ENCODE measurements around the gene PDE6D.
"Not testable (repeated sequence)": the region's sequence is repeated elsewhere in the genome, so short reads cannot be mapped to it uniquely, and the experiment has no call there.

PDE6D gene

DNA sequence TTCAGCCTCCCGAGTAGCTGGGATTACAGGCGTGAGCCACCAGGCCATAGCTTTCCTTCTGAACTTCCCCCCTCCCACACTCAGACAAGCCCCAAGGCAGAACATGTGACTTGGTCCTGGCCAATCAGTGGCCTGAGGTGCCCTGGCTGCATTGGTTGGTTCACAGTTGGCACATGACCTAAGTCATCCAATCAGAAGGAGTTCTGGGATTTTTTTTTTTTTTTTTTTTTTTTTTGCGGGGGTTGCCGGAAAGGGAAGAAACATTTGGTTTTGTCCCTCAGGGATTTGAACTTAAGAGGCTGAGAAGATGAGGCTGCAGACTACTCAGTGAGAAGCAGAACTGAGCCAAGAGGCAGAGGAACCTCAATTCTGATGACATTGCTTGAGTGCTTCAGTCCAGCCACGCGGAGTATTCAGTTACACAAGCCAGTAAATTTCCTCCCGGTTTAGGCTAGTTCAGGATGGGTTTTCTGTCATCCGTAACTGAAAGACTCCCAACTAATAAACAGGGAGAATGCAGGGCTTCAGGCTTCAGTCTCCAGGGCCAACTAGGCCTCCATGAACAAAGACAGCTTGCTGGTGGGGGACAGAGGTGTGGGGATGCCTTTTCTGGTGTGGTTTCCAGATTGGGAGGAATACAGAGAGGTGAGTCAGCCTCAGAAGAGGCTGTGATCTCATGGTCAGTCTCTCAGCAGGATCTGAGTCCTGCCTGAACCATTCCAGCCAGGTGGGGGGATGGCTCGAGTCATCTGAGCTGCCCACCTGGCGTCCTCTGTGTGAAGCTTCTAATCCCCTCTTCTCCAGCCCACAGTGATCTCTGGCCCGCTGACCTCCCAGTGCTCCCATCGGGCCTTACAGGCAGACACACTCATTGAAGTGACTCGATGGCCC lies 63.6 kb downstream of the PDE6D start:
- DNase-seq, result peak; percentile 61

DNA sequence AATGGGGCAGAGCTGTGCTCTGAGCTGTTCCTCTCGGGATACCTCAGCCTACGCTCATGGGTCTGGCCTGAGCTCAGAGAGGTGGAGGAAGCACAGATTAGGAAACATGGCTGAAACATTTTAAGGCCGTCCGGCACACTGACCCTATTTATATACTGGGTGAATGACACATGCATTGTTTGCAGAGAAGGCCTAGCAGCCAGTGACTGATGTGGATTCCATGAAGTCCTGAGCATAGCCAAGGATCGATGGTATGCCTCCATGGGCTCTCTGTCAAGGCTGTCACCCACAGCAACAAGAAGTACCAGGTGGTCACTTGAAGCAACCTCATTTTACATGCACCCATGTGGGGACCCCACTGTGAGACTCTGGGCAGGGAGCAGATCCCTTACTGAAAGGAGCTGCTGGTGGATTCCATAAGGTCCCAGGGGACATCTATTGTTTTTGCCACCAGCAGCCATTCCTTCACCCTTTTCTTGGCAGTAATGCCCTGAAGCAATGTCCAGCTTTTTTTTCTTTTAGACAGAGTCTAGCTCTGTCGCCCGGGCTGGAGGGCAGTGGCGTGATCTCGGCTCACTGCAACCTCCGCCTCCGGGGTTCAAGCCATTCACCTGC lies 64.3 kb downstream of the PDE6D start:
- no peak for DNase-seq

DNA sequence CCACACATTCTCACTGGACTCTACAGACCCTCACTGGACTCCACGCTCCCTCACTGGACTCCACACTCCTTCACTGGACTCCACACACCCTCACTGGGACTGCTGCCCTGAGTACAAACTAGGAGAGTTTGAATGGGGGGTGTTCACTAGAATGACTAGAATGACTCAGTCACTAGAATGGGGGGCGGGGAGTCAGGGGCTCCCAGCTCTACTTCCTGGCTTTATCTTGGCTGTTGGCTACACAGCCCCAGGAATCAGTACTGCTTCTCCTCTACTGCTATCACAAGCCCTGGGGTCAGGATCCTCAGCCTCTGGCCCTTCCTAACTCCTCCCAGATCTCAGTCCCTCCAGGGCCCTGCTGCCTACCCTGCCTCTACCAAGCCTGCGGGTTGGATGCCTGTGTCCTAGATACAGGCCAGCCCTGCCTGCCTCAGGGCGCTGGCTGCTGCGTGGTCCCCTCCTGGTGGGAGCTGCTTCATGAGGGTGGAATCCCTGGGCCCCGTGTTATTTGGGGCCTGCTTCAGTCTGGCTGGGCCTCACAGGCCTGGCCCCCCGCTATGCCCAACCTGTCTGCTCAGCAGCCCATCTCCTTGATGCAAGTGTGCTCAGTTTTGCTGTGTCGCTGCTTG lies 65.0 kb downstream of the PDE6D start:
- DNase-seq, result no peak

DNA sequence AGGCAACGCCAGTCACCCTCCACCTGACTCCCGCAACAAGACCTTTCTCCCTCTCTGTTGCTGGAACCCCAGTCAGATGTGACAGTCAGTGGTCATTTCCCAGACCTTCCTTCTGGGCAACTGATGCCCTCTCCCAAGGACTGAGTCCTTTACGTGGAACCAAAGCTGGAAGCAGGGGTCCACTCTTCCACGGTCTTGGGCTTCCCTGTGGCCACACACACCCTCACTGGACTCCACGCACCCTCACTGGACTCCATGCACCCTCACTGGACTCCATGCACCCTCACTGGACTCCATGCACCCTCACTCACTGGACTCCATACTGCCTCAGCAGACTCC lies 65.6 kb downstream of the PDE6D start:
- DNase-seq, result no peak

DNA sequence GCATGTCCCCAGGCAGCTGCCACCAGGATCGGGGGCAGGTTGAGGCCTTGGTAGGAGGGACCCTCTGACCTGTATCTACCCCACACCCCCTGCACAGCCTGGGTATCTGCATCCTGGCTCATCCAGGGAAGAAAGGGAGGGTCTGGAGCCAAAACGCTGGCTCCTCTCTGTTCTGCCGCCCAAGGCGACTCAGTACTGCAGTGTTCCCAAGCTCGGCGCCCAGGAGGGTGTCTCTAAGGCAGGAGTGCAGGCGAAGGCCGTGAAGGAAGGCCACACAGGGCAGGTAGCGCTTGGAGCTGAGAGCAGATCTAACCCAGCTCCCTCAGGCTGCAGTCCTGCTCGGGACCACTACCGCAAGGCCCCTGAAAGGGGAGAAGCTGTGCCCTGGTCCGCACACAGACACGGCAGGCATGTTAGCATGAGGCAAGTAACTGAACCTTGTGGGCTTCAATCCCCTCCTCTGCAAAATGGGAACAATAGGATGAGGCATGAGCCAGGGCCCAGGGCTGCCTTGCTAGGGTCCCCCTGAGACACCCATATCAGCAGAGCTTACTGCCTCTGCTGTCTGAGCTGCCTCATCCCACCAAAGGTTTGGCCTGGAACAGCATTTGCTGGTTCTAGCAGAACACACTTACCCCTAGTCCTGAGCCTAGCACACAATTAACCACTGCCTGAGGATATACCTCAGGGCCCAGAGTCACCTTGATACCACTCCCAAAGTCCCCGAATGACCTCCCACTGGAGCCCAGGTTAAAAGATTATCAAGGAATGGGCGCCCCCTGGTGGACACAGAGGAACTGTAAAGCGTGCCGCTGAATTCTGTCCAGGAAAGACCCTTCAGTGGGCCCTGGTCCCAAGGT lies 66.2 kb downstream of the PDE6D start:
- DNase-seq, result peak; percentile 97

DNA sequence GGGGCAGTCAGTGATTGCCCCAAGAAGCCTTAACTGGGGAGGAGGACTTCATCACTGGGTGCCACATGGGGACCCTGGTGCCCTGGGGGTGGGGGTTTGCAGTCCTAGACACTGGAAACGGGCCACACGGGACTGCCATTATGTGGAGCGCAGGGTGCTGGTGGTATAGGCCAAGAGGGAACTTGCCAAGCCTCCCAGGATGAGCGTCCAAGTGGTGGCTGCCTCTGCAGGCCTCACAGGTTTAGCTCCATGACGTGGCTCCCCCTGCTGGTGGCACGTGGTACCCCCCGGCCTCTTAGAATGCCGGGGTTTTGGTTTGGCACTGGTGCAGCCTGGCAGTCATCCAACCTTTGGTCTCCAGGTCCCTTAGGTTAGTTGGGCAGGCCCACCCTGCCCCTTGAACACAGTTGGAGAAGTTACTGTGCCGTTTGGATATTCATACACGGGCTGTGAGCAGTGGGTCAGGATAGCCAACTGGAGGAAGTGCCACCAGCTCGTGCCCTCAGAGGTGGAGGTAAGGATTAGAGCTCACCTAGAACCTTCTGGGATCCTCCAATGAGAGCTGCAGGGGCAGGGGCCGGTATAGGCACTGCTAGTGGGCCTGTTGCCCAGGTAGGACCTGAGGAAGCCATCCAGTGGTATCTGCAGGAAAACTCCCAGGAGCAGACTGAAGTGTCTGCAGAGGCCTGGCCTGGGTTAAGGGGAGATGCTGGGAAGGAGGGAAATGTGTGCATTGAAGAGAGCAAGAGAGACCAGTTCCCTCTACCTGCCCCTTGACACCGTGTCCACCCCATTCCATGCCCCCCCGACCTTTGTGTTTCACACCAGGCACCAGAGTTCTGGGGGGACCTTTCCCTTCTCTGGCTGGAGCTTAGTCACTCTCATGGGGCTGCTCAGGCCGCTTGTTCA lies 67.1 kb downstream of the PDE6D start:
- DNase-seq, result peak; percentile 98

DNA sequence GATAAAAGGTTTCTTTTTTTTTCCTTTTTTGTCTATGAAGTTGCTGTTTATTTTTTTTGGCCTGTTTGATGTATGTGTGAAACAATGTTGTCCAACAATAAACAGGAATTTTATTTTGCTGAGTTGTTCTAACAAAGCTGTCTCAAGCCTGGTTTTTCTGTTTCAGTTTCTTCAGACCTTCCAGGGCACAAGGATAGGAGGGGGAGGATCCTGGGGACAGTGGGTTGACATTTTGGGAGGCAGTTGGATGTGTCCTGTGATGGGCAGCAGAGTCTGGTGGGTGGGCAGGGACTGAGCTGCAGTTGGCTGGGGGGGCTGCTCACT lies 67.7 kb downstream of the PDE6D start:
- DNase-seq, result not testable (repeated sequence)

DNA sequence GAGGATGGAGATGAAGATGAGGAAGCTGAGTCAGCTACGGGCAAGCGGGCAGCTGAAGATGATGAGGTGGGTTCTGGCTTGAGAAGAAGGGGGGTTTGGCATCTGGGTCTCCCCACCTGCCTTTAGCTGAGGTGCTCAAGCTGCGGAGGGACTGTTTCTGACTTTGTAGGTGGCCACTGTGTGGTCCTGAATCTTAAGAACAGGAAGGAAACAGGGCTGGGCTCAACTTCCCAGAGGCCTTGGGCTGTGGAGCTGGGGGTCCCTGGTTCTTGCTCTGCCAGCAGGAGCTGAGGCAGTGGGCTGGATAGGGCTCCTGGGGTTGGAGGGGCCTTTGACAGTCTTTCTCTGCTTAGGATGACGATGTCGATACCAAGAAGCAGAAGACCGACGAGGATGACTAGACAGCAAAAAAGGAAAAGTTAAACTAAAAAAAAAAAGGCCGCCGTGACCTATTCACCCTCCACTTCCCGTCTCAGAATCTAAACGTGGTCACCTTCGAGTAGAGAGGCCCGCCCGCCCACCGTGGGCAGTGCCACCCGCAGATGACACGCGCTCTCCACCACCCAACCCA lies 68.5 kb downstream of the PDE6D start:
- peak; percentile 78 for DNase-seq

DNA sequence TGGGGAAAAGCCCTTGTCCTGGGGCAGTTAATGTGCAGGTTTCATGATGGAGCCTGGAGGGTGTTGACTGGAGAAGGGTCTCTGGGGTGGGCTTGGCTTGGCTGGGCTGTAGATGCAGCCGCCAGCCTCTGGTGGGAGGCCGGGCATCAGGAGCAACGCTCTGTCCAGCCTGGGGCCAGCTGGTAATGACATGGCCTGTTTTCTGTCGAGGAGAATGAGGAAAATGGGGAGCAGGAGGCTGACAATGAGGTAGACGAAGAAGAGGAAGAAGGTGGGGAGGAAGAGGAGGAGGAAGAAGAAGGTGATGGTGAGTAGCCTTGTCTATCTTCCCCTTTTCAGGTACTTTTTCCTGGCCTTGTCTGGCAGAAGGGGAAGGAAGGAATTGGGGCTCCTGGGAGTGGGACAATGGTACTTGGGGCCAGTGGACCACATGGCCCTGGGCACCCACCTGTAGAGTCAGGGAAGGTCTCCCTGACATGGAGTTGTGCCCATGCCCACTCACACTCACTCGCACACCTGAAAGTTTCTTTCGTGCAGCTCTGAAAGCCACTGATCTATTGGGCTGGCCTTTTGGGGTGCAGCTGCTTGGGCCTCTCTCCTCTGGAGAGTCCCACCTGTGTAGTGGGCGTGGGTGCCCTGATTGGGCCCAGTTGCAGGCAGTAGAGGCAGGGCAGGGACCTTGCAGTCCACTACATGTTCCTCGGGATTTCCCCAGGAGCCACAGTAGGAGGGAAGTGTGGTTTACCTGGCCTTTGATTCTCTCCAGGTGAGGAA lies 69.2 kb downstream of the PDE6D start:
- peak; percentile 63 for DNase-seq

DNA sequence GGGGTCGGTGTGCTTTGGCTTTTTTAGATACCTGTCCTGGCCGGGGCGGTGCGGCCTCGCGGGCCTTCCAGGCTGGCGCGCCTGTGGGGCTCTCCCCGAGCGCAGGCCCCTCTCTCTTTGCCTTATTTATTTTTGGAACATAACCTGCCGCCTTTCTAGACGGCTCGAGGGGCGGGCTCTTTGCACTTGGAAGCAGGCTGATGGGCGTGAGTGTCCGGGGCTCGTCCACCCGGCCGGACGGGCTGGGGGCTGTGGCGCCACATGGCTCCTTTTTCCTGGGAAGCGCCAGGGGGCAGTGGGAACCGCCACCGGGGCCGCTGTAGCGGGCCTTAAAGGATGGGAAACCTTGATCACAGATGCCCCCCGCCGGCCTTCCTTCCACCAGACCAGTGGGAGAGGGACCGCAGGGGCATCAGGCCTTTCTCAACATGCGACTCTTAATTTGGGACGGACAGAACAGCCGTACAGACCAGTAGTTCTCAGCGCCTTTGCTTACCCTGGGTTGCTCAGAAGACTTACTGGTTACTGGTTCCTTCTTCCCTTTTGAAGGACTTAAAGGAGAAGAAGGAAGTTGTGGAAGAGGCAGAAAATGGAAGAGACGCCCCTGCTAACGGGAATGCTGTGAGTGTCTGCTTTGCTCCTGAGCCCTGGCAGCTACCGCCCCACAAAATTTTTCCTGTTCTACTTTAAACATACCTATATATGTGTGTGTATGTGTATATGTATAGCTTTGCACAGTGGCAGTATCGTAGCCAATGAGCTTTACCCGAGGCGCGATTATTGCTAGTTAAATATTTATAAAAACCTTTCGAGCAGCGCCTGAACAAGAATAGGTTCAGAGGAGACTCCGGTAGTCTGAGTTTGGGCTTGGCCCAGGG lies 70.0 kb downstream of the PDE6D start:
- DNase-seq, result peak; percentile 66

DNA sequence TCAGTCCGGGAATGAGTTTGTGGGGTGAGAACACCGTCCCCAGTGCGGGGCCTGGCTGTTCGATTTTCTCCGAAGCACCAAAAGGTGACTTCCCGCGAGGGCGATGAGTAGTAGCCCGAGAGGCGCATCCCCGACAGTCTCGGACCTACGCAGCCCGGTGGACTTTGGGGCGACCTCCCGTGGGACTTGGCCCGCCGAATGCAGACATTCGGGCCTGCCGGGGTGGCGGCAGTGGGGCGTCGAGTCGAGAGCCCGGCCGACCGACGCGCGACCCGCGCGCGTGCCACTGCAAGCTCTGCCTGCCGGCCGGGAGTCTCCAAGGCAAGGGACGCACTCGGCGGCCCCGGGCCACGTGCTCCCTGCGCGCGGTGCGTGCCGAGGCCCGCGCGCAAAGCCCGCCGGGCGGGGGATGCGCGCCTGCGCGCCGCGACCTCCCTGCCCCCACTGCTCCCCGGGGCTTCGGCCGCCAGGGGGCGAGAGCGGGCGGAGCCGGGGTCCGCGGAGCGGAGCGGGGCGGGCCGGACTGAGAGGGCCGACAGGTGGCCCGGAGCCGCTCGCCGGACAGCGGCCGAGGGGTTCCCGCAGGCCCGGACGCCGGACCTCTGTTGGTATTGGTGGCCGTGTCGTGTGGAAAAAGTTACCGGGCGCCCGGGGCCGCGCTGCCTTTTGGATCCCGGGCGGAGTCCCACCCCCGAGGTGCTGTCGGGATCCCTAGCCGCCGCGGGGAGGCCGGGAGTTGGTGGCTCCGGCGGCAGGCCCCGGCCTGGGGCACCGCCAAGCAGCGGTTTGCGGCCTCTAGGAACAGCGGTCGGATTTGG lies 70.9 kb downstream of the PDE6D start:
- peak; percentile 96 for DNase-seq

DNA sequence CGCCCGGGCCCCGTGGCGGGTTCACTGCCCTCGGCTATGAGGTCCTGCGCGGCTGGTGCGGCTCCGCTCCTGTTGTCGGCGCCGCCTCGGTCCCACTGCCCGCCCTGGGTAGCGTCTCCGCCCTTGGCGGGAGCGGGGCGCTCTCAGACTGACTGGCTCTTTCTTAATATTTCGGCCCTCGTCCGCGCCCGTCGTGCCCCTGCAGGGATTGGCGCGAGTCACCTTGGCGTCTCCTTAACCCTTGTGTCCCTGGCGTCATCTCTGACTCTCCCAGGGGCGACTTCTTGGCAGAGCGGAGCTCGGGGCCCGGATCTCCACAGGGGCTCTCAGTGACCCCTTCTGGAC lies 71.5 kb downstream of the PDE6D start:
- DNase-seq, result no peak

DNA sequence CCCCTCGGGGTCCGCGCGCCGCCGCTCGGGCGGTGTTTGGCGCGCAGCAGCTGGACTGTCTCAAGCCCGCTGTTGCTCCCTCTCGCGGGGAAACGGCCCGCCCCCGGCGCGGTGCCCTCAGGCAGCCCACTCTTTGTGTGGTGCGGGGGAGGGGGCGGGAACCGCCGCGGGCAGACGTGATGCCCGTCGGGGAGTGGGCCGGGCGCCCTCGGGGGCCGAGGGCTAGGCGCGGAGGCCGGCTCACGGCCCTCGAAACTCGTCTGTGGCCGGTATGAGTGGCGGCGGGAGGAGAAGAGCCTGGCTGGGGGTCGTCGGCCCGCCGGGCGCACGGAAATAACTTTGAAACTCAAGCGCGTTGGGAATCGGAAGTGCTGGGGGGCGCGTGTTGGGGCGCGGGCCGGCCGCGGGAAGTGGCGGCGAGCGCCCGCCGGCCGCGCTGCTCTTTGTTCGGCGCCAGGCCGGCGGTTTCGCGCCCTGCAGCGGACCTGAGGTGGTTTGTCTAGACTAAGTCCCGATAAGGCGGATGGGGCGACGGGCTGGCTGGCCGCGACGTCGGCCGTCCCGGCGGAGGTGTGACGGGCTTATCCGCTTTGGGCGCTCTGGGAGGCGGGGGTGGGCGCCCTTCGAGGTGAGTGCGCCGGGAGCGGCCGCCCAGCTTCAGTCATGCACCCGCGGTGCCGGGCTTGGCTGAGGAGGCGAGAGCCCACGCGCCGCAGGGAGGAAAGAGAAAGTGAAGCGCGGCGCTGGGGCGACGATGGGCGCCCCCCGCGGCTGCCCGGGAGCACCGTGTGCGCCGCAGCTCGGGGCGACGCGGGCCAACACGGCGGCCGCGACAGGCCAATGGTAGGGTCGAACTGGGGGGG lies 72.1 kb downstream of the PDE6D start:
- peak; percentile 82 for DNase-seq

DNA sequence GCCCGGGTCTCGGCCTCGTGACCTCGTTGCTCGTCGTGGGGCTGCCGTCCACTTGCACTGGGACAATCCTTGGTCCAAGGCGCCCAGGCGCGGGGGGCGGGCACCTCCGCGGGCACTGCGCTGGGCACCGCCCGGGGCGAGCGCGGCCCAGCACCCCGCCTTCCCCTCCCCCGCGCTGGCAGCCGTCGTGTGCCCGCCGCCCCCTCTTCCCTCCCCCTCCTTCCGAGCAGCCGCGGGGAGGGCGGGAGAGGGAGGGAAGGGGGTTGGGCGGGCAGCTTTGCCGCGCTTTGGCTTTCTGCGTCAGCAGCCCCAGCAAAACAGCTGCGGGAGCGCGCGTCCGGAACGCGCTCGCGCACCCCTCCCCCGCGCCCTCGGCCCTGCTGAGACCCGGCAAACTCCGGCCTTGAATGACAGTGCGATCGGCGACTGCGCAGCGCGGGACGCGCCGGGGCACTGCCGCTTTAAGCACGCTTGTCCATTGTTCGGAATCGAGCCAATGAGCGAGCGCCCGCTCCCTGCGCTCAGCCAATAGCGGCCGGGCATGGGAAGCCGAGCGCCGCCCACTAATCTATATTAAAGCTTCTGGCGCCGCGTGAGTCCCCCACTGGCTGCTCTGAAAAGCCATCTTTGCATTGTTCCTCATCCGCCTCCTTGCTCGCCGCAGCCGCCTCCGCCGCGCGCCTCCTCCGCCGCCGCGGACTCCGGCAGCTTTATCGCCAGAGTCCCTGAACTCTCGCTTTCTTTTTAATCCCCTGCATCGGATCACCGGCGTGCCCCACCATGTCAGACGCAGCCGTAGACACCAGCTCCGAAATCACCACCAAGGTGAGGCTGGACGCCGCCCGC lies 72.9 kb downstream of the PDE6D start, which contains the start of gene PTMA:
Gene PTMA (plus strand): TSS at position 599 of the 846 bp plus-strand sequence. CDS start 182 bp downstream, at position 781.
- DNase-seq, result peak; percentile 99

DNA sequence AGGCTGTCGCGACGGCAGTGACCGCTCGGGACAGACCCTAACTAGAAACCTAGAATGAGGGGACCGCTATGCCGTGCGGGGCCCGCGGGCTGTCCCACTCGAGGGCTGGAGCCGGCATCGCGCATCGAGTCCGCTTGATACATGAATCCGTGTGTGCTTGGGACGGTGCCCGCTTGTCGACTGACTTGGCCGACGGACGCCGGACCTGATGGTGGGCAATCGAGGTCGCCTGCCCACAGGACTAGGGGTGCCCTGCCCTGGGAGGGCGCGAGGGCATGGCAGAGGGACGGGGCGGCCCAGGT lies 73.5 kb downstream of the PDE6D start:
- DNase-seq, result peak; percentile 87

DNA sequence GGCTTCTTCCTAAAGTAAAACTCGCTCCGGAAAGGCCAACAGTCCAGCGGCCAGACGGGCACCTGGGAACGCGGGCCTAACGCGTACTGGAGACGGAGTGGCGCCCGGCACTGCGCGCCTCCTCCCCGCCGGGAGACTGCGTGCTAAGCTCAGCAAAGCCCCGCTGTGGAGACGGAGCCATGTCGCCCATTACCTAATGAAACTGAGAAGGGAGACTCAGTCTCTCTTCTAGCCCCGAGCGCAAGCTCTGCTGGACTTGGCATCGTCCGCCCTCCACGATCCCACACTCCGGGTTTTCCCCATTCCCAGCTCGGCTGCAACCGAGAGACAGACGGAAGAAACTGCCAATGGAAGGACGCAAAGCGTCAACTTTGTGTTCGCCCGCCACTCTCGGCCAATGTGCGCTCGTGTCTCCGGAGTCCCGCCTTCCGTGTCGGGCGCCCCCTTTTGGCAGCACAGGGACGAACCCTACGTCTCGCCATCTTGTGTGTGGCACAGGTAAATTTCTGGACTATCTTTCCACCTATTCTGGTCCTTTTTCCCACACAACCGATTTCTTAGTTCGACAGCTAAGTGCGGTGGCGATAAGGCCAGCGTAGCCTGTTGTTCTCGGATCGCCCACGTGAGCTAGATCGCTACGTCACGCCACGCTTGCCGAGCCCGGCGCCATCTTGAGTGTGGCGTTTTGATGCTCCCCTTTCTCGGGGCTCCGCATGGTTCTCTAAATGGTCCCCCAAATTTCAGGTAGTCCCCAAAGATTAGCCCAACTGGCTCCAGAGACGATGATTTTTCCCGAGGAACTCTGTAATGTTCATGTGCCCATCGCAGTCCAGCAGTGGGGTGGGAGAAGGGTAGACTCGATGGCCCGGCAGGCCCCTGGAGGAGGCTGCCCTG lies 74.1 kb downstream of the PDE6D start:
- peak; percentile 99 for DNase-seq

Data from activated CD8-positive, alpha-beta memory T cell treated with anti-CD3 and anti-CD28 coated beads, Interleukin-2, amount 50 U/mL, for 48 hours (primary cell).